HG03066 (cell line): ENCODE results near the gene ARHGAP18.
"Not testable (repeated sequence)": the region's sequence is repeated elsewhere in the genome, so short reads cannot be mapped to it uniquely, and the experiment has no call there.

Experiments used
- ATAC-seq: cut with Tn5 transposase; IDR thresholded peaks from one replicate; pipeline ENCODE4 v1.9.1; 2021; ENCODE audit warnings: low read depth; ENCODE audit not compliant: unreplicated experiment

ARHGAP18 gene

GRCh38 chr6:129598244-129599187, 111.5 kb downstream of the ARHGAP18 start:
- ATAC-seq = no peak

GRCh38 chr6:129597023-129597713, 112.8 kb downstream of the ARHGAP18 start:
- ATAC-seq = no peak

- ATAC-seq = no peak
Observed at GRCh38 chr6:129596522-129596921, 113.5 kb downstream of the ARHGAP18 start.

- ATAC-seq = no peak
Observed at GRCh38 chr6:129593233-129593564, 116.8 kb downstream of the ARHGAP18 start.

- ATAC-seq = no peak
Observed at GRCh38 chr6:129592516-129593232, 117.3 kb downstream of the ARHGAP18 start.

GRCh38 chr6:129590408-129591022, 119.5 kb downstream of the ARHGAP18 start:
- ATAC-seq = no peak

- no peak for ATAC-seq
Observed at GRCh38 chr6:129586815-129587214, 123.2 kb downstream of the ARHGAP18 start.

GRCh38 chr6:129583866-129584265, 126.1 kb downstream of the ARHGAP18 start:
- no peak for ATAC-seq

- ATAC-seq = no peak
Observed at GRCh38 chr6:129578315-129578714, 131.7 kb downstream of the ARHGAP18 start.

- no peak for ATAC-seq
Observed at GRCh38 chr6:129577691-129578090, 132.3 kb downstream of the ARHGAP18 start.

- no peak for ATAC-seq
Observed at GRCh38 chr6:129576456-129576855, 133.5 kb downstream of the ARHGAP18 start.

GRCh38 chr6:129575378-129576118, 134.4 kb downstream of the ARHGAP18 start:
- ATAC-seq = no peak

GRCh38 chr6:129574605-129575004, 135.4 kb downstream of the ARHGAP18 start:
- not testable (repeated sequence) for ATAC-seq

GRCh38 chr6:129570929-129571328, 139.0 kb downstream of the ARHGAP18 start:
- not testable (repeated sequence) for ATAC-seq

- no peak for ATAC-seq
Observed at GRCh38 chr6:129568015-129568414, 142.0 kb downstream of the ARHGAP18 start.

- no peak for ATAC-seq
Observed at GRCh38 chr6:129567374-129567773, 142.6 kb downstream of the ARHGAP18 start.

GRCh38 chr6:129565811-129566210, 144.2 kb downstream of the ARHGAP18 start:
- ATAC-seq = no peak

GRCh38 chr6:129565366-129565765, 144.6 kb downstream of the ARHGAP18 start:
- no peak for ATAC-seq

- ATAC-seq = no peak
Observed at GRCh38 chr6:129558248-129558647, 151.7 kb downstream of the ARHGAP18 start.
